OCI-LY1 (cell line): ENCODE data around the gene RARRES1.

Source experiments
- H2AFZ ChIP-seq: fragments of 200-600 bp; sonication (generic), shearing (Covaris generic); 2 replicates; pipeline ENCODE4 v1.6.0; 2014; ENCODE audit warnings: antibody characterized with exemption, mild to moderate bottlenecking, low read length
- H3F3A ChIP-seq: fragments of 200-600 bp; sonication (generic), shearing (Covaris generic); 2 replicates; pipeline ENCODE4 v1.6.0; 2014; ENCODE audit warnings: mild to moderate bottlenecking, antibody characterized with exemption, low read length, moderate library complexity; ENCODE audit not compliant: insufficient read depth
- H3K27ac ChIP-seq: fragments of 200-600 bp; sonication (generic); 2 replicates; pipeline ENCODE4 v1.5.1; 2014; ENCODE audit warnings: low read length, mixed run types, mild to moderate bottlenecking, low read depth; ENCODE audit not compliant: poor library complexity, severe bottlenecking
- H3K27me3 ChIP-seq: fragments of 200-600 bp; sonication (generic); 2 replicates; pipeline ENCODE4 v1.6.0; 2014; ENCODE audit warnings: antibody characterized with exemption, mild to moderate bottlenecking, low read length, moderate library complexity; ENCODE audit not compliant: insufficient read depth
- H3K36me3 ChIP-seq: fragments of 200-600 bp; sonication (generic); 2 replicates; pipeline ENCODE4 v1.6.1; 2014; ENCODE audit warnings: mild to moderate bottlenecking, antibody characterized with exemption, low read length, moderate library complexity, mixed read lengths; ENCODE audit not compliant: insufficient read depth
- H3K4me1 ChIP-seq: fragments of 200-600 bp; sonication (generic); 2 replicates; pipeline ENCODE4 v1.5.1; 2014; ENCODE audit warnings: mild to moderate bottlenecking, low read length, moderate library complexity; ENCODE audit not compliant: insufficient read depth, severe bottlenecking
- H3K4me2 ChIP-seq: fragments of 200-600 bp; sonication (generic), shearing (Covaris generic); 2 replicates; pipeline ENCODE4 v1.6.1; 2014; ENCODE audit warnings: low read length
- H3K4me3 ChIP-seq: fragments of 200-600 bp; sonication (generic); 2 replicates; pipeline ENCODE4 v1.5.1; 2014; ENCODE audit warnings: low read length, low read depth, mild to moderate bottlenecking, mixed read lengths; ENCODE audit not compliant: poor library complexity, severe bottlenecking
- H3K79me2 ChIP-seq: fragments of 200-600 bp; shearing (Covaris generic); 2 replicates; pipeline ENCODE4 v1.6.1; 2016; ENCODE audit warnings: mixed run types, low read length, mixed read lengths; ENCODE audit not compliant: insufficient read depth
- H3K9ac ChIP-seq: fragments of 200-600 bp; sonication (generic), shearing (Covaris generic); 2 replicates; pipeline ENCODE4 v1.6.1; 2014; ENCODE audit warnings: mild to moderate bottlenecking, low read length, mixed read lengths
- H3K9me2 ChIP-seq: fragments of 200-600 bp; sonication (generic), shearing (Covaris generic); 2 replicates; pipeline ENCODE4 v1.6.1; 2014; ENCODE audit warnings: low read depth, mild to moderate bottlenecking, low read length, mixed read lengths
- H3K9me3 ChIP-seq: fragments of 200-600 bp; shearing (Covaris generic); 2 replicates; pipeline ENCODE4 v1.6.1; 2014; ENCODE audit warnings: low read length, mixed read lengths
- H4K20me1 ChIP-seq: fragments of 200-600 bp; sonication (generic), shearing (Covaris generic); 2 replicates; pipeline ENCODE4 v1.6.0; 2016; ENCODE audit warnings: mild to moderate bottlenecking, low read length; ENCODE audit not compliant: insufficient read depth
- EZH2 ChIP-seq: fragments of 200-600 bp; sonication (generic), shearing (Covaris generic); IDR thresholded peaks from 2 replicates; pipeline ENCODE4 v1.8.0; 2017; ENCODE audit warnings: borderline replicate concordance, mixed run types, mild to moderate bottlenecking, antibody characterized with exemption, low read length, moderate library complexity, mixed read lengths
- TF ChIP-seq, protein P1 (sequence below): fragments of 200-600 bp; sonication (generic), shearing (Covaris generic); IDR thresholded peaks from 2 replicates; pipeline ENCODE4 v1.5.1; 2017; ENCODE audit warnings: mild to moderate bottlenecking, antibody characterized with exemption, low read length, moderate library complexity, mixed read lengths

The RARRES1 gene

DNA sequence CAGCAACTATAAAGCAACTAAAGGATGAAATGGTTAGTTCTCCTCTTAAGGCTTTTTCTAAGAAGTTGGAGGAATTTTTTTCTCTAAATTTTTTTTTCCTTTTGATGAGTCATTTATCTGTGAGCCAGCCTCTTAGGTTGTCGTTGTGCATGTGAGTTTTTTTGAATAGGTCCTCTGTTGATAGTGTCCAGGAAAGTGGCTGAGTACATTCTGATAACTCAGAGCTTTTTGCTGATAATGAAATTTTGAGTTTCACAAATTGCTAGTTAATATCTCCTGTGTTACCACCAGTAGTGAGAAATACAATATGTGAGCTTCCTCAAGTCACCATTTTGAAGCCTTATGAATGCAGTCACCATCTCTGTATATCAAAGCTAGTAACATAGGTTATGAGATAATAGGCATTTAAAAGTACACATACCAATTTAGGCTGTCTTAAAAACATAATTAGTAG, 52.7 kb downstream of the RARRES1 start:
- Histone ChIP-seq H3K27me3 (no peaks in the 10 kb centered on the region), H3K36me3 (peaks cover 43% of the 10 kb centered on the region; the same call in 1 of the 2 replicates), H3K79me2 (no peaks in the 10 kb centered on the region), H2AFZ (no peak overlapping the region), H3K9ac (no peak overlapping the region), H3K4me3 (no peak overlapping the region), H3K27ac (no peak overlapping the region), H3K9me2 (no peaks in the 10 kb centered on the region), H3K4me2 (no peak overlapping the region), H3K4me1 (no peaks in the 10 kb centered on the region), H3F3A (no peaks in the 10 kb centered on the region), H4K20me1 (no peaks in the 10 kb centered on the region), H3K9me3 (no peaks in the 10 kb centered on the region)
- no peak for TF ChIP-seq EZH2
- TF ChIP-seq, protein P1, sequence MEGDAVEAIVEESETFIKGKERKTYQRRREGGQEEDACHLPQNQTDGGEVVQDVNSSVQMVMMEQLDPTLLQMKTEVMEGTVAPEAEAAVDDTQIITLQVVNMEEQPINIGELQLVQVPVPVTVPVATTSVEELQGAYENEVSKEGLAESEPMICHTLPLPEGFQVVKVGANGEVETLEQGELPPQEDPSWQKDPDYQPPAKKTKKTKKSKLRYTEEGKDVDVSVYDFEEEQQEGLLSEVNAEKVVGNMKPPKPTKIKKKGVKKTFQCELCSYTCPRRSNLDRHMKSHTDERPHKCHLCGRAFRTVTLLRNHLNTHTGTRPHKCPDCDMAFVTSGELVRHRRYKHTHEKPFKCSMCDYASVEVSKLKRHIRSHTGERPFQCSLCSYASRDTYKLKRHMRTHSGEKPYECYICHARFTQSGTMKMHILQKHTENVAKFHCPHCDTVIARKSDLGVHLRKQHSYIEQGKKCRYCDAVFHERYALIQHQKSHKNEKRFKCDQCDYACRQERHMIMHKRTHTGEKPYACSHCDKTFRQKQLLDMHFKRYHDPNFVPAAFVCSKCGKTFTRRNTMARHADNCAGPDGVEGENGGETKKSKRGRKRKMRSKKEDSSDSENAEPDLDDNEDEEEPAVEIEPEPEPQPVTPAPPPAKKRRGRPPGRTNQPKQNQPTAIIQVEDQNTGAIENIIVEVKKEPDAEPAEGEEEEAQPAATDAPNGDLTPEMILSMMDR, result no peak

DNA sequence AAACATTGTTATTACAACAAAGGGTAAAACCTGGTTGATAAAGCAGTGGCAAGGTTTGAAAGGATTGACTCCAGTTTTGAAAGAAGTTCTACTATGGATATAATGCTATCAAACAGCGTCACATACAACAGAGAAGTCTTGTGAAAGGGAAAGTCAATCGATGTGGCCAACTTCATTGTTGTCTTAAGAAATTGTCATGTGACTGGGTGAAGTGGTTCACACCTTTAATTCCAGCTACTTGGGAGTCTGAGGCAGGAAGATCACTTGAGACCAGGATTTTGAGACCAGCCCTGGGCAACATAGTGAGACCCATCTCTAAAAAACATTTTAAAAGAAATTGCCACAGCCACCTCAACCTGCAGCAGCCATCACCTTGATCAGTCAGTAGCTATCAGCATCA, 53.6 kb downstream of the RARRES1 start:
- Histone ChIP-seq H3K9me3 (no peaks in the 10 kb centered on the region), H3K9ac (no peak overlapping the region), H3K27ac (no peak overlapping the region), H3K4me3 (no peak overlapping the region), H3K36me3 (peaks cover 41% of the 10 kb centered on the region; the same call in 1 of the 2 replicates), H3K4me2 (no peak overlapping the region), H4K20me1 (no peaks in the 10 kb centered on the region), H3F3A (no peaks in the 10 kb centered on the region), H2AFZ (no peak overlapping the region), H3K79me2 (no peaks in the 10 kb centered on the region), H3K4me1 (no peaks in the 10 kb centered on the region), H3K9me2 (no peaks in the 10 kb centered on the region), H3K27me3 (no peaks in the 10 kb centered on the region)
- no peak for TF ChIP-seq EZH2
- TF ChIP-seq, protein P1, result no peak

DNA sequence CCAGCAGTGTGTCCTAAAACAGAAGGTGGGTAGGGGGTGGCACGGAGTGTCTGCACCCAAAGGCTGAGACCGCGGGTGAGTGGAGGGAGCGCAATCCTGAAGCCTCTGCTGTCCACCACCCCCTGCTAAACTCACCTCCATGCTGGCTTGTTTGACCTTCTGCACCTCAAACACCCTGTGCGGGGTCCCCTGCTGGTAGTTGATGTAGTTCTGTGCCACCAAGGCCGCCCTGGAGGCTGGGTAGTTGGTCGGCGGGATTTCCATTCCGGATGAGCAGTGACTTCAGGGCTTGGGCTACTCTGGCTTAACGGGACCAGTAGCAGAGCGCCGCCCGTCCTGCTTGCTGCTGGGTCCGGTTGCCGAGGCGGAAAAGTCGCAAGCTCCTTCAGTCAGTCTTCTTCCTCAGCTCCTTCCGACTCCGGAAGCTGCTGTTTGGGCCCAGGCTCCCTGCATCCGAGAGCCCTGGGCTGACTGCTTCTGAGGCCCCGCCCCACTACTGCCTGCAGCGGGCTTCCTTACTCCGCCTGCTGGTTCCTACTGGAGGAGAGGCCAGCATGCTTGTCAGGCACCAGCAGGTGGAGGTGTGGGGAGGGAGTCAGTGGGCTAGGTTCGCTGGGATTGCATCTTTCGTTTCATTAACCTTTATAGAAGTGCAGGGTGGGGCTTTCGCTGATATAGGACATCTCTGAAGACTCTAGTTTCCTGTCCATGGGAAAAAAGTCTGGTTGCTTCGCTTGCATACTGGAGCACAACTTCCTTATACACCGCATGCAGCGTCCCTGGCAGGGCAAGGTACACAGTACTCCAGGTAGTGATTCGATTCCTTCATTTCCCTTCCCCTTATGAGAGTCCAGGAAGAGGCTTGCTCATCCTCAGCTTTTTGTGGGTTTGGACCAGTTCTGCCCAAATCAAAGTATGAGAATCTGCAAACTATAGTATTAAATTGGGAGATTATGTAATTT, 59.8 kb downstream of the RARRES1 start, which contains the start of gene LXN:
LXN (minus strand) TSS at position 434 of the 962 bp plus-strand sequence; CDS start at position 264, 170 bp downstream.
- TF ChIP-seq EZH2, result no peak
- TF ChIP-seq, protein P1, result no peak
- Histone ChIP-seq H3K9me3 (no peaks in the 10 kb centered on the region), H3K79me2 (no peaks in the 10 kb centered on the region), H3K9ac (no peak within 1 kb of the TSS), H3K9me2 (no peaks in the 10 kb centered on the region), H3K4me2 (no peak within 1 kb of the TSS), H3K27ac (no peak within 1 kb of the TSS), H3K4me3 (no peak within 1 kb of the TSS), H2AFZ (no peak within 1 kb of the TSS), H3K4me1 (no peaks in the 10 kb centered on the region), H3F3A (no peaks in the 10 kb centered on the region), H4K20me1 (no peaks in the 10 kb centered on the region), H3K27me3 (no peaks in the 10 kb centered on the region), H3K36me3 (peaks cover 63% of the 10 kb centered on the region)
